Ascending aorta (tissue), 2 donors: Measurements from ENCODE around the gene SHMT2. TPM values are rescaled to one million over a fixed set of nuclear protein-coding genes. Genes with fewer than 3 reads are reported as not detected.
A peak's percentile ranks its signal among the peaks of the same experiment; 100 is the strongest.
"Not testable (repeated sequence)": the region's sequence is repeated elsewhere in the genome, so short reads cannot be mapped to it uniquely, and the experiment has no call there.

Source experiments
- DNase-seq, 2 donors: peaks; one replicate each; pipeline ENCODE4 v3.0.0-alpha.2; 2019; ENCODE audit warnings: low spot score in 2 of 2
- H3K27ac ChIP-seq, 2 donors: fragments of 200-600 bp; sonication (generic); one replicate each; pipeline ENCODE4 v1.5.1; 2016 to 2017; ENCODE audit warnings: mild to moderate bottlenecking in 1 of 2
- H3K27me3 ChIP-seq: fragments of 200-600 bp; sonication (generic); one replicate; pipeline ENCODE4 v1.5.1; 2017
- H3K36me3 ChIP-seq, 2 donors: fragments of 200-600 bp; sonication (generic); one replicate each; pipeline ENCODE4 v1.5.1; 2016
- H3K4me1 ChIP-seq, 2 donors: fragments of 200-600 bp; sonication (generic); one replicate each; pipeline ENCODE4 v1.5.1; 2016 to 2017; ENCODE audit warnings: mild to moderate bottlenecking in 1 of 2
- H3K4me3 ChIP-seq, 2 donors: fragments of 200-600 bp; sonication (generic); one replicate each; pipeline ENCODE4 v1.5.1; 2016 to 2017; ENCODE audit warnings: mild to moderate bottlenecking in 1 of 2
- H3K9me3 ChIP-seq, 2 donors: fragments of 200-600 bp; sonication (generic); one replicate each; pipeline ENCODE4 v1.5.1; 2016
- CTCF ChIP-seq, 3 experiments: fragments of 200-600 bp in 2 of 3; fragments of 450-650 bp in 1 of 3; sonication (generic) in 2 of 3; IDR thresholded peaks; one replicate each; pipeline ENCODE4 v1.5.1; 2016 to 2019; ENCODE audit warnings: antibody characterized with exemption in 3 of 3, mild to moderate bottlenecking in 1 of 3, moderate library complexity in 1 of 3
- intact Hi-C: fragments of 100-400 bp; cut with DNase I; formaldehyde crosslinking; loops from one replicate; pipeline ENCODE4 v1.15.1; 2023
- total RNA-seq: library from RNA; depleted of rRNA; stranded (reverse); fragments of >200 nt; gene quantifications from one replicate; pipeline ENCODE4 v1.1.0, GENCODE V29; 2016

SHMT2 gene
- total RNA-seq, 1 donor from 2014 or later = 136 TPM

- Histone ChIP-seq H3K9me3 (no peaks in the 10 kb centered on the region), H3K27me3 (no peaks in the 10 kb centered on the region), H3K4me3 (no peak overlapping the region), H3K4me1 (no peaks in the 10 kb centered on the region), H3K27ac (no peak overlapping the region), H3K36me3 (peaks cover 22 to 54% of the 10 kb centered on the region in 2 donors)
- intact Hi-C loops = no loop called here
- no peak for DNase-seq
- peak in 1 of 3 experiments; percentile 26 for TF ChIP-seq CTCF (IDR thresholded peaks at IDR 0.05)
These were observed 47.5 kb downstream of the SHMT2 start for GRCh38 chr12:57276935-57277563.

GRCh38 chr12:57278465-57279381 lies 49.2 kb downstream of the SHMT2 start:
- Histone ChIP-seq H3K27ac (no peak overlapping the region), H3K4me1 (no peaks in the 10 kb centered on the region), H3K36me3 (peaks cover 31 to 67% of the 10 kb centered on the region in 2 donors), H3K27me3 (no peaks in the 10 kb centered on the region), H3K9me3 (no peaks in the 10 kb centered on the region), H3K4me3 (no peak overlapping the region)
- no peak for TF ChIP-seq CTCF (IDR thresholded peaks at IDR 0.05)
- intact Hi-C loops = no loop called here
- no peak for DNase-seq

- TF ChIP-seq CTCF (IDR thresholded peaks at IDR 0.05) = no peak
- Histone ChIP-seq H3K9me3 (no peaks in the 10 kb centered on the region), H3K4me3 (no peak overlapping the region), H3K36me3 (peaks cover 31 to 68% of the 10 kb centered on the region in 2 donors), H3K4me1 (no peaks in the 10 kb centered on the region), H3K27me3 (no peaks in the 10 kb centered on the region), H3K27ac (no peak overlapping the region)
- intact Hi-C loops = no loop called here
- DNase-seq = peak in 1 of 2 donors; percentile 71
These were observed 50.9 kb downstream of the SHMT2 start for GRCh38 chr12:57280211-57281062.

GRCh38 chr12:57282073-57282472 lies 52.6 kb downstream of the SHMT2 start:
- H3K4me1 ChIP-seq, H3K4me3 ChIP-seq, H3K27me3 ChIP-seq, H3K9me3 ChIP-seq, H3K27ac ChIP-seq, intact Hi-C loops, DNase-seq: not testable (repeated sequence)
- peaks cover 34 to 69% of the 10 kb centered on the region in 2 donors for H3K36me3 ChIP-seq

Other genes with a start within 250 kb of the SHMT2 start
- gene ZBTB39, start 223.2 kb upstream of the SHMT2 start, total RNA-seq = 5.9 TPM
- not detected for gene TAC3, start 213.2 kb upstream of the SHMT2 start, total RNA-seq
- not detected for gene MYO1A, start 179.6 kb upstream of the SHMT2 start, total RNA-seq
- 7.7 TPM for gene NEMP1, start 150.9 kb upstream of the SHMT2 start, total RNA-seq
- 50.9 TPM for gene NAB2, start 140.6 kb upstream of the SHMT2 start, total RNA-seq
- gene STAT6, start 118.3 kb upstream of the SHMT2 start, total RNA-seq = 188 TPM
- 708 TPM for gene LRP1, start 101.2 kb upstream of the SHMT2 start, total RNA-seq
- gene LRP1-AS, start 82.1 kb upstream of the SHMT2 start, total RNA-seq = not detected
- not detected for gene NXPH4, start 12.9 kb upstream of the SHMT2 start, total RNA-seq
- not detected for gene STAC3, start 21.5 kb downstream of the SHMT2 start, total RNA-seq
- gene R3HDM2, start 201.3 kb downstream of the SHMT2 start, total RNA-seq = 49.5 TPM
- not detected for gene INHBC, start 205.1 kb downstream of the SHMT2 start, total RNA-seq
- not detected for gene INHBE, start 225.6 kb downstream of the SHMT2 start, total RNA-seq
- gene GLI1, start 230.1 kb downstream of the SHMT2 start, total RNA-seq = 2.8 TPM